Thoracic aorta (tissue), 2 donors: ENCODE measurements around the gene CAMKV. TPM values are rescaled to one million over a fixed set of nuclear protein-coding genes. Genes with fewer than 3 reads are reported as not detected.

ENCODE experiments used
- ATAC-seq: fragments of 150-250 bp; one replicate; pipeline ENCODE4 v1.8.0; 2017; ENCODE audit warnings: low read depth; ENCODE audit not compliant: insufficient number of reproducible peaks, low FRiP score
- DNase-seq: peaks from one replicate; pipeline ENCODE4 v3.0.0-alpha.2; 2020; ENCODE audit warnings: low spot score
- H3K27ac ChIP-seq, 2 donors: fragments of 200-600 bp; sonication (generic); 1 replicate in 1 of 2; 2 replicates in 1 of 2; pipeline ENCODE4 v1.5.1; 2016; ENCODE audit warnings: mild to moderate bottlenecking in 2 of 2, moderate library complexity in 2 of 2
- H3K27me3 ChIP-seq: fragments of 200-600 bp; sonication (generic); replicated peaks from 2 replicates; pipeline ENCODE4 v1.6.0; 2016; ENCODE audit warnings: mild to moderate bottlenecking; ENCODE audit not compliant: insufficient read depth
- H3K36me3 ChIP-seq: fragments of 200-600 bp; sonication (generic); one replicate; pipeline ENCODE4 v1.5.1; 2016
- H3K4me1 ChIP-seq, 2 donors: fragments of 200-600 bp; sonication (generic); 1 replicate in 1 of 2; 2 replicates in 1 of 2; pipeline versions ENCODE4 v1.5.1 to v1.6.0; 2016; ENCODE audit warnings: low read depth in 2 of 2, mild to moderate bottlenecking in 1 of 2; ENCODE audit not compliant: control insufficient read depth in 1 of 2
- H3K4me3 ChIP-seq: fragments of 200-600 bp; sonication (generic); 2 replicates; pipeline ENCODE4 v1.5.1; 2016; ENCODE audit warnings: mild to moderate bottlenecking
- H3K9me3 ChIP-seq: fragments of 200-600 bp; sonication (generic); 2 replicates; pipeline ENCODE4 v1.5.1; 2016
- CTCF ChIP-seq: fragments of 200-600 bp; sonication (generic); IDR thresholded peaks from one replicate; pipeline ENCODE4 v1.5.1; 2019; ENCODE audit warnings: antibody characterized with exemption
- total RNA-seq, 2 donors: library from RNA; depleted of rRNA; stranded (reverse); fragments of >200 nt; gene quantifications; one replicate each; pipeline versions ENCODE4 v1.1.0 to v1.2.3, GENCODE V29; 2016

Gene CAMKV
- total RNA-seq, 2 donors from 2014 or later, result not detected

GRCh38 chr3:49871531-49872153, 1.9 kb upstream of the CAMKV start:
- H3K27ac ChIP-seq, result no peak overlapping the region

GRCh38 chr3:49868862-49869466, 742 bp downstream of the CAMKV start:
- no peak overlapping the region for H3K27ac ChIP-seq
- H3K4me3 ChIP-seq, result peak overlapping the region; percentile 65
- peaks cover 20% of the 10 kb centered on the region for H3K27me3 ChIP-seq
- H3K4me1 ChIP-seq, result peaks cover 10 to 12% of the 10 kb centered on the region in 2 donors
- H3K36me3 ChIP-seq, result no peaks in the 10 kb centered on the region
- no peak for DNase-seq
- no peaks in the 10 kb centered on the region for H3K9me3 ChIP-seq
- no peak for ATAC-seq
- no peak for TF ChIP-seq CTCF

More at GRCh38 chr3:49871531-49872153, 1.9 kb upstream of the CAMKV start:
- Histone ChIP-seq H3K4me3 (no peak overlapping the region), H3K36me3 (no peaks in the 10 kb centered on the region), H3K4me1 (peaks cover 10 to 12% of the 10 kb centered on the region in 2 donors), H3K27me3 (peaks cover 20% of the 10 kb centered on the region), H3K9me3 (no peaks in the 10 kb centered on the region)
- ATAC-seq (no peak), DNase-seq (no peak)
- TF ChIP-seq CTCF, result no peak

- no peaks in the 10 kb centered on the region for H3K9me3 ChIP-seq
- no peaks in the 10 kb centered on the region for H3K36me3 ChIP-seq
- no peak for ATAC-seq
- peaks cover 10 to 12% of the 10 kb centered on the region in 2 donors for H3K4me1 ChIP-seq
- H3K27ac ChIP-seq, result no peak overlapping the region
- DNase-seq, result no peak
- H3K27me3 ChIP-seq, result peaks cover 20% of the 10 kb centered on the region
- no peak overlapping the region for H3K4me3 ChIP-seq
- TF ChIP-seq CTCF, result no peak
Measured at GRCh38 chr3:49867871-49868321, 1.8 kb downstream of the CAMKV start.

- Histone ChIP-seq H3K9me3 (no peaks in the 10 kb centered on the region), H3K27ac (no peak overlapping the region), H3K4me3 (no peak overlapping the region), H3K4me1 (peaks cover 10 to 12% of the 10 kb centered on the region in 2 donors), H3K36me3 (no peaks in the 10 kb centered on the region), H3K27me3 (peaks cover 20% of the 10 kb centered on the region)
- ATAC-seq, result no peak
- DNase-seq, result no peak
- no peak for TF ChIP-seq CTCF
Measured at GRCh38 chr3:49867400-49867799, 2.3 kb downstream of the CAMKV start.

- ATAC-seq, result no peak
- DNase-seq, result no peak
- Histone ChIP-seq H3K36me3 (no peaks in the 10 kb centered on the region), H3K9me3 (no peaks in the 10 kb centered on the region), H3K27ac (no peak overlapping the region), H3K4me3 (no peak overlapping the region), H3K4me1 (peaks cover 10 to 12% of the 10 kb centered on the region in 2 donors), H3K27me3 (peaks cover 20% of the 10 kb centered on the region)
- TF ChIP-seq CTCF, result no peak
Measured at GRCh38 chr3:49865198-49865784, 4.4 kb downstream of the CAMKV start.
